A172 (cell line): ENCODE measurements around the gene GAPVD1. TPM values are rescaled to one million over a fixed set of nuclear protein-coding genes. Genes with fewer than 3 reads are reported as not detected.
"Not testable (repeated sequence)": the region's sequence is repeated elsewhere in the genome, so short reads cannot be mapped to it uniquely, and the experiment has no call there.

ENCODE experiments used
- DNase-seq: peaks from one replicate; pipeline ENCODE4 v3.0.0-alpha.2; 2015; ENCODE audit warnings: low spot score
- total RNA-seq: library from RNA; depleted of rRNA; stranded (reverse); fragments of >200 nt; shearing (Covaris generic); gene quantifications from 2 replicates; pipeline ENCODE4 v1.2.3, GENCODE V29; 2014

Gene GAPVD1
- total RNA-seq, 1 experiment from 2014 or later, result 58.8 TPM

GRCh38 chr9:125316359-125316758 lies 54.7 kb downstream of the GAPVD1 start:
- not testable (repeated sequence) for DNase-seq

- no peak for DNase-seq
These were observed 56.1 kb downstream of the GAPVD1 start for GRCh38 chr9:125317704-125318103.

GRCh38 chr9:125321496-125321895 lies 59.9 kb downstream of the GAPVD1 start:
- DNase-seq, result no peak

DNA sequence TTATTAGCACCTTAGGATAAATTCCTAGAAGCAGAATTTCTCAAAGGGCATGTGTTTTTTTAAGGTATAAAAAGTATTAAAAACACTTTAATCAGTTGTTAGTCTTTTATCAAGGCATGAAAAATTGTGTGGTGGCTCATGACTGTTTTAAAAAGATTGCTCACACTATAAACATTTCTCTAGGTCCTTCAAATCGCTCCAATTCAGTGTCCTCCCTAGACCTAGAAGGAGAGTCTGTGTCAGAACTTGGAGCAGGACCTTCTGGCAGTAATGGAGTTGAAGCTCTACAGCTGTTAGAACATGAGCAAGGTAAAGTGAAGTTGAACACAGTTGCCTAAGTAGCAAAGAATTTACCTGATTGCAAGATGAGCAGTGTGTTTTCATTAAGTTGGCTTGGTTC lies 62.0 kb downstream of the GAPVD1 start:
- no peak for DNase-seq

GRCh38 chr9:125325826-125326225 lies 64.2 kb downstream of the GAPVD1 start:
- DNase-seq, result peak; percentile 49

DNA sequence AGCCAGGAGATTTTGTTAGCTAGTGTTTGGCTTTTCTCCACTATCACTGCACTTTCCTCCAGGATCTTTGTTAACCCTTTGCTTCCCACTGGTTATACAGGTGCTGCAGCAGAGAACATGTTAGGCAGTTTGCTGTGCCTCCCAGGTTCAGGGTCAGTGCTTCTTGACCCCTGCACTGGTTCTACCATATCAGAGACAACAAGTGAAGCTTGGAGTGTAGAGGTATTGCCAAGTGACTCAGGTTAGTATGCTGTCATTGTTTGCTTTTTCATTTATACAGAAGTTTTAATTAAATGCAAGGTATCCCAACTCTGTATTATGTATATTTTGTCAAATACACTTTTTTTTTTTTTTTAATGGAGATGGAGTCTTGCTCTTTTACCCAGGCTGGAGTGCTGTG lies 68.4 kb downstream of the GAPVD1 start:
- no peak for DNase-seq

DNA sequence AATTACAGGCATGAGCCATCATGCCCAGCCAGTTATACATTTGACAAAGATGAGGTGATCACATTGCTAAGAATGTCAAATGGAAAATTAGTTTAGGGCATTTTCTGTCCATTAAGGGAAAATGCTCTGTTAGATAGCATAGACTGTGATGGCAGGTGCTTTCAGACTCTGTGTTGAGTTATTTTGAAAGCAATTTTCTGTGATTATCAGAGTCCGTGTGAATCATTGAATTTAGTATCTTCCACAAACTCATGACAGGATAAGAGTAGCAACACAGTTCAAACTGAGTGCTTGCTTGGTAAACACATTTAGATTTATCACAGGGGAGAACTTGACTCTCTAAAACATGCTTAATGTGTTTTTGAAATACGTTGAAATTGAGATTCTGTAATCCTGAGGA lies 69.0 kb downstream of the GAPVD1 start:
- DNase-seq, result no peak

GRCh38 chr9:125332527-125332926 lies 70.9 kb downstream of the GAPVD1 start:
- DNase-seq, result no peak

- DNase-seq, result no peak
These were observed 75.6 kb downstream of the GAPVD1 start for GRCh38 chr9:125337236-125337635.

DNA sequence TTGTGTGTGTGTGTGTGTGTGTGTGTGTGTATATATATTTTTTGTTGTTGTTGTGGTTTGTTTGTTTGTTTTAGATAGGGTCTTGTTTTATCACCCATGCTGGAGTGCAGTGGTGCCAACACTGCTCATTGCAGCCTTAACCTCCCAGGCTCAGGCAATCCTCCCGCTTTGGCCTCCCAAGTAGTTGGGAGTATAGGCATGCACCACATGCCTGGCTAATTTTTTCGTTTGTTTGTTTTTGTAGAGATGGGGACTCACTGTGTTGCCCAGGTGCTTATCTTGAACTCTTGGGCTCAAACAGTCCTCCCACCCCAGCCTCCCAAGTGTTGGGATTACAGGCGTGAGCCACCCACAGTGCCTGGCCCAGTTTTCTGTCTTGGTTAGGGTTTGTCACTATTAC lies 77.3 kb downstream of the GAPVD1 start:
- no peak for DNase-seq

GRCh38 chr9:125341566-125341965 lies 79.9 kb downstream of the GAPVD1 start:
- DNase-seq, result no peak

DNA sequence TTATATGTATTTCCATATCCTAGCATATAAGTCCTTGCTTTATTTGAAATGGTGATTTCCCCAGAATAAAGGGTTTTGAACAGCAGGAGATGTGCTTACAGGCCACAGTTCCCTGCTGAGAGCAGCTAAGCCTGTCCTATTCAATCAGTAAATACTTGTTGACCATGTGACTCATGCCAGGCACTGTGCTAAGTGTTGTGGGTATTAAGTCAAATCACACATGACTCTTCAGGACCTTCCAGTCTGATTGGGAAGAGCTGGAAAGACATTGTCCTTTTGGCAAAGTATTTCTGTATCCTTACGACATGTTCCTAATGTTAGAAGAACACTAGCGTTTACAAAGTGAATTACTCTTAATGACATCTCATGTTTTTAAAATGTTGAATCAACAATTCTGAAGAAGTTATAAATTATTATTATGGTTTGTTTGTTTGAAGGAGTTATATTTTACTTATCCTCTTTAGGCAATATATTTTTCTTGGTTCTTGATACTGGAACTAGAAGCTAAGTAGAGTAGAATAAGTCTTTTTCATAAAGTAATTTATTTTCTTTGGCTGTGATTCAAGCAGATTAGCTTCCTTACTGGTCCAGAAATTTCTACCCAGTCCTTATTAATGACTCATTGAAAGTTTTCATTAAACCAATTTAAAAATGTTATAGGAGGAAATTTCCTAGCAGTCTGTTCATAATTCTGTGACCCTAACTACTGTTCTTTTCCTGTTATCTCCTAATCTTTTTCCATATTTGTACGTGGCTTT lies 82.1 kb downstream of the GAPVD1 start:
- peak; percentile 59 for DNase-seq

DNA sequence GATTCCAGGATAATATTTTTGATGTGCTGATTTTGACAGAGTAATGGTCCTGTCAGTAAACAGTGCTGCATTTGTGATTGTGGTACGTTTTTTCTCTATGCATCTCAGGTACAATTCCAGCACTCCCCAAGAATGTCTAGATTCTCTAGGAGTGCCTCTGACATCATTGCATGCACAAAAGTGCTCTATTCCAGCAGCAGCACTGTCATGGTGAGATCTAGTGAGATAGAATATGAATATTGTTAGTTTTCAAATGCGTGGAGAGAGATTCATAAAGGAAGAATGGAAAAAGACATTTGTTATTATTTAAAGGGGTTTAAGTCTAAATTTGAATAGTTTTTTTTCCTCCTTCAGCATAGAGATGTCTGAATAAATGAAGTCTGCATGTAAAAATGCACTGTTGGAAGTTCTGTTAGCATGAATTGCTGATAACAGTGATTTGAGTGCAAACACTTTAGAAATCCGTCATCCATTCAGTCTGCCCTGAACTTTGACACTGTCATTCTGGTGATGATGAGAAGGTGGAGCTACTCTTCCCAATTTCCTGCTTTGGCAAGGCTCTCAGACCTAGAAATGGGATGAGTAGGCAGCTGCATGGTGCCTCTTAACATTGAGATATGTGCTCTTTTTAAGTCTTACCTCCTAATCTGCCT lies 84.6 kb downstream of the GAPVD1 start:
- DNase-seq, result no peak

DNA sequence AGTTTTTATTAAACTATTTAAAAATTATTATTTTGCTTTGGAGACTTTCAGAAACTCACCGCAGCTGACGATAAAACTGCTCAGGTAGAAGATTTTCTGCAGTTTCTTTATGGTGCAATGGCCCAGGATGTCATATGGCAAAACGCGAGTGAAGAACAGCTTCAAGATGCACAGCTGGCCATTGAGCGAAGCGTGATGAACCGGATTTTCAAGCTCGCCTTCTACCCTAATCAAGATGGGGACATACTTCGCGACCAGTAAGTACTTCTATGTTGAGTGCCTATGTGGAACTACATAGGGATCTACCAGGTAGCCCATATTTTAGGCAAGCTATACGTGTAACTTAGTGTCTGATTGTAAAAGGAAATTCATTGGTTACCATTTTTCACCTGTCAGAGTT lies 94.0 kb downstream of the GAPVD1 start:
- no peak for DNase-seq

GRCh38 chr9:125356032-125356431 lies 94.4 kb downstream of the GAPVD1 start:
- DNase-seq, result no peak

GRCh38 chr9:125359011-125359410 lies 97.4 kb downstream of the GAPVD1 start:
- no peak for DNase-seq

DNA sequence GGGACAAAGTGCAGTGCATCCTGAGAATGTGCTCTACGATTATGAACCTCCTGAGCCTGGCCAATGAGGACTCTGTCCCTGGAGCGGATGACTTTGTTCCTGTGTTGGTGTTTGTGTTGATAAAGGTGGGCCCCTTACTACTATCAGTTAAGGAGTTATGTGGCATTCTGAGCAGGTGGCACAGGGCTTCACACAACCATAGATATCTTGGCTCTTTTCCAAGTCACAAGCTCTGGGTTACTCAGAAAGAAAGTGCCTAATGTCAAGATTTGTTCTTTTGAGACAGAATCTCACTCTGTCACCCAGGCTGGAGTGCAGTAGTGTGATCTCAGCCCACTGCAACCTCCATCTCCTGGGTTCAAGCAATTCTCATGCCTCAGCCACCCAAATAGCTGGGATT lies 99.0 kb downstream of the GAPVD1 start:
- DNase-seq, result no peak

DNA sequence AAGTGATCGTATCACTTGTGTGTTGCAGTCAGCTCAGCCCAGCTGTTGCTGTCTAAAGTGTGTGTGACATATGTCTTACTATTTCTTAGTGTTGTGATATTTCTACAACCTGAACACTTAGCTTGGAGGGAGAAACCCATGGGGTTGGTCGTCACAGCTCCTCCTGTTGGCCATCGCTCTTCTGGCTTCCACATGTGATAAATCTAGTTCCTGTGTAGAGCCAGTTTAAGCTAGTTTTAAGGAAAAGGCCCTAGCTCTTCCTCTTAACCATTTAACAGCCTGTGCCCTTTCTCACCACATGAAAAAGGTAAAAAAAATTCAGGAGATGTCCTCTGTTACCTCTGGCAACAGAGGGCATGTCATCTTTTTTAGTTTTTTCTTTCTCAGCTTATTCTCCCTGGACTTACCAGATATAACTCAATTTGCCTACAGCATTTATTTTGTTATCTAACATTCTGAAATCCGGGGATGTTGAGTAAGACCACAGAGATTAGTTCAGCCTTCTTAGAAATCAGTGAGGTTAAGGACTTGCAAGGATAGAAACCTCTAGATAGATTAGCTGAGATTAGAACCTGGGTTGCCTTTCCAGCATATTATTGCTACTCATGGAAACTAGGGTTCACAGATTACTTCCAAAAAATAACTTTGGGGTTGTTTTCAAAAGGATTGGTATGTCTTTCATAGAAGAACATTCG lies 100.4 kb downstream of the GAPVD1 start:
- DNase-seq, result peak; percentile 38

GRCh38 chr9:125366676-125367075 lies 105.0 kb downstream of the GAPVD1 start:
- no peak for DNase-seq

- DNase-seq, result no peak
These were observed 109.2 kb downstream of the GAPVD1 start for GRCh38 chr9:125370786-125371185.

DNA sequence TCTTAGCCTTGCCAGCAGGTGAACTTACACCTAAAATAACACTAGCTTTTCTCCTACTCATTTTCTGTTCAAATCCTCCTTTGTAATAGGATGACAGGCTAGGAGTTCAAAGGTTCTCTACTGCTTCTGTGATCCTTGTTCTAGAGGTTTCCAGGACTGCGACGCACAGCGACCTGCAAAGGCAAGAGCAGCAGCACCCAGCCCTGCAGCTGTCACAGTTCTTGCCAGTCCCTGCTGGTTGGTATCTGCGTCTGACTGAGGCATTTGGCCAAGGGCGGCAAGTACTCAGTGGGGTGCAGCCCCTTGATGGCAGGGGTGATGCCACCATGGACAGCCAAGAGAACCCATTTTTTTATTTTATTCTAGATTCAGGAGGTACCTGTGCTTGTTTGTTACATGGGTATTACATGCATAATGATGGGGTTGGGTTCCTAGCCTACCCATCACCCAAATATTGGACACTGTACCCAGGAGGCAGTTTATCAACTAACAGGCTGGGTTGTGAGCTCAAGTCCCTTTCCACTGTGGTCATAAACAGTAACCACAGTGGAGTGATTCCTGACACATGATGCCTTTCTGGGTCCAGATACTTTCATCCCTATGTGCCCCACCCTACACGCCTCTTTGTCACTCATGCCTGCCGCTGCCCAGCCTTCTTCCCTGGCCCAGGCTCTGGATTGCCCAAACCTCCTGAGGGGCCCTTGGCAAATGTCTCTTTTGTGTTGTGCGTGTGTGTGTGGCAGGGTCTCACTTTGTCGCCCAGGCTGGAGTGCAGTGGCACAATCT lies 111.0 kb downstream of the GAPVD1 start:
- DNase-seq, result no peak
